Stimulated activated naive CD8-positive, alpha-beta T cell treated with anti-CD3 and anti-CD28 coated beads, Interleukin-15, Interleukin-2, amounts not matched to agents 100 U/mL and 50 U/mL, for 24 hours (primary cell): ENCODE results near the gene OR52K2.
"Not testable (repeated sequence)": the region's sequence is repeated elsewhere in the genome, so short reads cannot be mapped to it uniquely, and the experiment has no call there.

Experiments
- ATAC-seq: fragments of 150-1000 bp; cut with Tn5 transposase; one replicate; pipeline ENCODE4 v1.10.0; 2021
- DNase-seq: peaks from one replicate; pipeline ENCODE4 v3.0.0; 2021

The OR52K2 gene

GRCh38 chr11:4480577-4481239 lies 31.6 kb downstream of the OR52K2 start:
- peak; percentile 36 for ATAC-seq
- DNase-seq = no peak

GRCh38 chr11:4481240-4481582 lies 32.1 kb downstream of the OR52K2 start:
- ATAC-seq = no peak
- DNase-seq = no peak

GRCh38 chr11:4482445-4482844 lies 33.4 kb downstream of the OR52K2 start, which contains the start of gene OR52K1:
Gene OR52K1, plus strand, starts transcription at chr11:4482646. Its CDS starts 6,255 bp downstream, at chr11:4488901.
- no peak for ATAC-seq
- no peak for DNase-seq

- DNase-seq (no peak), ATAC-seq (no peak)
Observed at GRCh38 chr11:4484310-4484709, 35.2 kb downstream of the OR52K2 start.

- not testable (repeated sequence) for DNase-seq, ATAC-seq
Observed at GRCh38 chr11:4491405-4491804, 42.3 kb downstream of the OR52K2 start.

- DNase-seq (no peak), ATAC-seq (no peak)
Observed at GRCh38 chr11:4491878-4492606, 42.9 kb downstream of the OR52K2 start.

GRCh38 chr11:4493480-4493818 lies 44.4 kb downstream of the OR52K2 start:
- DNase-seq = no peak
- ATAC-seq = no peak

- DNase-seq = no peak
- no peak for ATAC-seq
Observed at GRCh38 chr11:4495487-4495886, 46.4 kb downstream of the OR52K2 start.

- DNase-seq = no peak
- ATAC-seq = no peak
Observed at GRCh38 chr11:4495986-4496385, 46.9 kb downstream of the OR52K2 start.

- DNase-seq (no peak), ATAC-seq (no peak)
Observed at GRCh38 chr11:4496557-4497248, 47.6 kb downstream of the OR52K2 start.
